Putamen (tissue), 1 donor: ENCODE results near the gene PARP8.
"Not testable (repeated sequence)": the region's sequence is repeated elsewhere in the genome, so short reads cannot be mapped to it uniquely, and the experiment has no call there.

Experiments
- DNase-seq: peaks from one replicate; pipeline ENCODE4 v3.0.0-alpha.2; 2016; ENCODE audit warnings: low spot score

Gene PARP8, protein sequence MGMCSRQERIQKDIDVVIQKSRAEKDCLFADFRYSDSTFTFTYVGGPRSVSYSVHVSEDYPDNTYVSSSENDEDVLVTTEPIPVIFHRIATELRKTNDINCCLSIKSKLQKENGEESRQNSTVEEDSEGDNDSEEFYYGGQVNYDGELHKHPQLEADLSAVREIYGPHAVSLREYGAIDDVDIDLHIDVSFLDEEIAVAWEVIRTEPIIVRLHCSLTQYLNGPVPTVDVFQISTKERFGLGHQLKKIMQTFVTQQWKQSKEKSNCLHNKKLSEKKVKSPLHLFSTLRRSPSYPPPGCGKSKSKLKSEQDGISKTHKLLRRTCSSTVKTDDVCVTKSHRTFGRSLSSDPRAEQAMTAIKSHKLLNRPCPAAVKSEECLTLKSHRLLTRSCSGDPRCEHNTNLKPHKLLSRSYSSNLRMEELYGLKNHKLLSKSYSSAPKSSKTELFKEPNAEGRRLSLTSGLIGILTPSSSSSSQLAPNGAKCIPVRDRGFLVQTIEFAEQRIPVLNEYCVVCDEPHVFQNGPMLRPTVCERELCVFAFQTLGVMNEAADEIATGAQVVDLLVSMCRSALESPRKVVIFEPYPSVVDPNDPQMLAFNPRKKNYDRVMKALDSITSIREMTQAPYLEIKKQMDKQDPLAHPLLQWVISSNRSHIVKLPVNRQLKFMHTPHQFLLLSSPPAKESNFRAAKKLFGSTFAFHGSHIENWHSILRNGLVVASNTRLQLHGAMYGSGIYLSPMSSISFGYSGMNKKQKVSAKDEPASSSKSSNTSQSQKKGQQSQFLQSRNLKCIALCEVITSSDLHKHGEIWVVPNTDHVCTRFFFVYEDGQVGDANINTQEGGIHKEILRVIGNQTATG

GRCh38 chr5:50666261-50667022, at the start of gene PARP8:
Gene PARP8, plus strand, starts transcription at chr5:50666637. Its CDS starts 459 bp downstream, at chr5:50667096.
- DNase-seq = peak; percentile 14

- DNase-seq = no peak
Measured at GRCh38 chr5:50623666-50624065, 42.8 kb upstream of the PARP8 start.

- DNase-seq = not testable (repeated sequence)
Measured at GRCh38 chr5:50634866-50635265, 31.6 kb upstream of the PARP8 start.

DNA sequence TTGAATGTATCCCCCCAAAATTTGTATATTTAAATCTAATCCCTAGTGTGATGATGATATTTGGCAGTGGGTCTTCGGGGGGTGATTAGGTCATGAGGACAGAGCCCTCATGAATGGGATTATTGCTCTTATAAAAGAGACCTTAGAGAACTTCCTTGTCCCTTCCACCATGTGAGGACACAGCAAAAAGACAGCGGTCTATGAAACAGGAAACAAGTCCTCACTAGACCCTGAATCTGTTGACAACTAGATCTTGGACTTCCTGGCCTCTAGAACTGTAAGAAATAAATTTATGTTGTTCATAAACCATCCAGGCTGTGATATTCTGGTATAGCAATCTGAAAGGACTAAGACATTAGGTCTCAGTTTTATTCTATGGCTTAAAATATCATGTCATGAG, 28.9 kb upstream of the PARP8 start:
- not testable (repeated sequence) for DNase-seq

DNA sequence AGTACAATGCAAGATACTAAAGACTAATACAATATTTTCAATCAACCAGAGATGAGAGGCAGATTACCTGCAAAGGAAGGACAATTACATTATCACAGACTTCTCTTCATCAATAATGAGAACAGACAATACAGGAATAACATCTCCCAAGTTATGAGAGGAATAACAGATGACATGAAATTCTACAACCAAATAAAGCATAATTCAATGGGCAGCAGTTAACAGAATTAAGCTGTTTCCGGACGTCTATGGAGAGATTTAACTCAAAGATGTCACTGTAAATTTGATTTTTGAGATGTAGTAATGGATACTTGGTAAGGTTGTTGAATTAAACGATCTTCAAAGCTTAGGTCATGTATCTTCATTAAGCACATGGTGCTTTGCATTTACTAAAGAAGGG, 19.8 kb upstream of the PARP8 start:
- DNase-seq = no peak

DNA sequence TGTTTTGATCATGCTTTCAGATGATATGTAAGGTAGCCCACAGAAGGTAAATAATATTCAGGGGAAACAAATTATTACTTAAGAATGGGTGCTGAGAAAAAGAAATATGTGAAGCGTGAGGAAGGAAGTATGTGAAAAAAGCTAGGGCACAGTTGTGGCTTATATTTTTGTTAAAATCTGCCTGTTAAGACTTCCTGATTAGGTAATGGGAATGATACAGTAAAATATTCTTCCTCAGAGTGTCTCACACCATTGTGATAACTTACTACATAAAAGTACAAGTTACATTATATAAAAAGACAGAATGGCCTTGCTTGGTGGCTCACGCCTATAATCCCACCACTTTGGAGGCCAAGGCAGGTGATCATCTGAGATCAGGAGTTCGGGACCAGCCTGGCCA, 18.7 kb upstream of the PARP8 start:
- no peak for DNase-seq

DNA sequence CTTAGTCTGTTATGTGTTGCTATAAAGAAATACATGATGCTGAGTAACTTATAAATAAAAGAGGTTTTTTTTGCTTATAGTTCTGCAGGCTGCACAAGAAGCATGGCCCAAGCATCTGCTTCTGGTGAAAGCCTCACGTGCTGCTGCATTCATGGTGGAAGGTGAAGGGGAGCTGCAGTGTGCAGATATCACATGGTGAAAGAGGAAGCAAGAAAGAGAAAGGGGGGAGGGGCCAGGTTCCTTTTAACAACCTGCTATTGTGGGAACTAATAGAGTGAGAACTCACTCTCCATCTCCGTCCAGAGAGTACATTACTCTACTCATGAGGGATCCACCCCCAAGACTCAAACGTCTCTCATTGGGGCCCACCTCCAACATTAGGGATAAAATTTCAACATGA, 12.5 kb upstream of the PARP8 start:
- DNase-seq = no peak

GRCh38 chr5:50655067-50655809, 11.2 kb upstream of the PARP8 start:
- no peak for DNase-seq

GRCh38 chr5:50655810-50656205, 10.6 kb upstream of the PARP8 start:
- no peak for DNase-seq

DNA sequence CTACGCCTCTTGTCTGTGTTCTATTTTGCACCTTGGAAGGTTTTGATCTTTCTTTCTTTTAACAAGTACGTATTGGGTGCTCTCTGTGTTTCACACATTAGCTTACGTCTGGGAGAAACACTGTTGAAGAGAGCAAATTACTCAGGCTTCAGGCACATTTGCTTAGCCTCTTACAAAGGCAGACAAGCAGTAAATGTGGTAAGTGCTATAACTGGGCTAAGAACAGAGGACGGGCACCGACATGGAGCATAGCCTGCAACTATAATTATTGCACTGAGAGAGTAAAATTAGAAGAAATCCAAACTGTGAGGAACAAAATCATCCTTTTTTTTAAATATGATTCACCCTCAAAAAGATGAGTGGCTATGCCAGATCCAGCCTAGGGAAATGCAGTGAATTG, 9.4 kb upstream of the PARP8 start:
- no peak for DNase-seq

DNA sequence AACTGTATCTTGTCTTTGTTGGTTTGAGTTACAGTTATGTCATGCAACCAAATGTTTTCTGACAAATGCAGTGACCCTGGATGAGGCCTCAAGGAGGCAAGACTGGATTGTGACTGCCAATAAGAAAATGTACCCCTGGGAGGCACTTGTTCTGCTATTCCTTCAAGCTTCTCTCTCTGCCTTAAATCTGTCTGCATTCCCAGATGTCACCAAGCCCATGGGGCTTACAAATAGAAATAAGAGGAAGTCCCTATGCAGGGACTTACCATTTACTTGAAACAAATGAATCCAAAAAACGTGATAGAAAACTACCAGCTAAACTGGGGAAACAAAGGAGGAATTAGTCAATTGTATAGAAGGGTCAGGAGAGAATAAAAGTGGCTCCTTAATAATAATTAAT, 8.2 kb upstream of the PARP8 start:
- no peak for DNase-seq

GRCh38 chr5:50663636-50664035, 2.8 kb upstream of the PARP8 start:
- DNase-seq = peak; percentile 7

GRCh38 chr5:50665091-50665490, 1.3 kb upstream of the PARP8 start:
- no peak for DNase-seq

- DNase-seq = not testable (repeated sequence)
Measured at GRCh38 chr5:50665761-50666202, 655 bp upstream of the PARP8 start.

DNA sequence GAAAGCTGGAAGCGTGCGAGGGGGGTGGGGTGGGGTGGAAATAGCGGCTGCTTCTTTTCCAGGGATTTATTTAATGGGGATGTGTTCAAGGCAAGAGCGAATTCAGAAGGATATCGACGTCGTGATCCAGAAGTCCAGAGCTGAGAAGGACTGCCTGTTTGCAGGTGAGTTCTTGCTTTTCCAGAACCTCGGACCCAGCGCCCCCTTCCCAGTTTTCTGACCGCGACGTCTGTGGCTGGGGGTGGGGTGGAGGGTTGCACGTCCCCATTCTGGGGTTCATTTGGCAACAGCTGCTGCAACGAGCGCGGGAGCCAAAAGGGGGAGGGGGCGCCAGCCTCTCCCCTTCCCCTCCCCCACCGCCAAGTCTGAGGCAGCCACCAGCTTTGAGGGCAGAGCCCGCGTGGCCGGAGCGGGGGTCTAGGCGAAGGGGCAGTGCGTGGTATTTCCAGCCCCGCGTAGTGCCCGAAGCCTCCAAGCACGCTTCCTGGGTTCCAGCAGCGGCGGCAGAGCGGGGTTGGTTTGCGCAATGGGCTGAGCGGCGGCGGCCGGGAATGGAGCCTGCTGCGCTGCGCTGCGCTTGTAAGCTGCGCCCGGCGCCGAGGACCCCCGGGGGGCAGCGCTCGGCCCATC, 701 bp downstream of the PARP8 start:
- DNase-seq = peak; percentile 11

DNA sequence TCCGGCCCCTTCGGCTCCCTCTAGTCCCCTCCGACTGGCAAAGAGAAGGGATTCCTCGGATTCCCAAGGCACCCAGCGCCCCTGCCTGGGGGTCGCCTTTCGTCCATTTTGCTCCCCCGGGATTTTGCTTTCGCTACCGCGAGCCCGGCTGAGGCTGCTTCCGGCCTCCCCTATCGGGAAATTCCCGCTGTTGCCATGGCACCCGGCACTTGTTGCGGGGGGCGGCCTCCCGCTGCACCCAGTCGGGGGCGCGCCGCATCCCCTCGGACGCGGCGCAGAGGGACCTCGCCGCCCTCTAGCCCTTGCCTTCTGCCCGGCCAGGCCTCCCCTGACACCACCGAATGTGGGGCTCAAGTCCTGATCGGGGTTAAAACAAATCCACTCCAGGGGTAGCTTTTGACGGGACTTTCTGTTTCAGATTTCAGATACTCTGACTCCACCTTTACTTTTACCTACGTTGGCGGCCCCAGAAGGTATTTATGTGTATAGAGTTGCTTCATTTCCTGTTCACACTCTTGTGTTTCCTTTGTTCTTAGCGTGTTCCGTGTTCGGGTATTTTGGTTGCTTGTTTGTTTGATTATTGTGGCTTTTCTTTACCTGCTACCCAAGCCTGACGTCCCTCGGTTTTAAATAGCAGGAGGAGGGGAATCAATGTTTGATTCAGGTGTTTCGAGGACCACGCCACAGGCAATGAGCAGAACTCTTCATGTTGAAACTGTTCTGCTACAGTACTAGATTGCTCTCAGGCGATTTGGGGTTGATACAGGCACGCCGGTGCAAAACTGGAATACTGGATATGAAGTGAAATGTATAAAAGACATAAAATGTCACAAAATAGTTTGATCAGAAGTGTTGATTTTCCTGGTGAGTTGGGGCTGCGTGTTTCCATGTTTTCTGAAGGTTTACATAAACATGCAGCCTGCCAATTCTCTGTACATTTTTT, 1.5 kb downstream of the PARP8 start:
- DNase-seq = no peak

DNA sequence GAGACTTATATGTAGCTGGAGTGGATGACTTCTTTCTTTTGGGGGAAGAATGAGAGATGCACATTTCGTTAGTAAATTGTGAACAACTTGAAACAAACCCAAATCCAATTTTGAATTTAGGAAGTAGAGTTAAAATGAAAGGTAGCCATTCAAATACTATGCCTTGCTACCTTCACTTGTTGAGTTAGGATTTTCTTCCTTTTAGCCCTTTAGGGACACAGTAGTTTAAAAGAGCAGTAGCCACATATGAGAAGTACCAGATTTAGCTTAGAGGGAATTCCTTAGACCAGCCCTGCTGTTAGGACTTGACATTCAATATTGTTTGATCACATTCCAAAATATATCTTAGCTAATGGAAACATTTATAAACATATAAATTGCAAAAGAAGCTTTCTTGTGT, 2.2 kb downstream of the PARP8 start:
- DNase-seq = not testable (repeated sequence)

DNA sequence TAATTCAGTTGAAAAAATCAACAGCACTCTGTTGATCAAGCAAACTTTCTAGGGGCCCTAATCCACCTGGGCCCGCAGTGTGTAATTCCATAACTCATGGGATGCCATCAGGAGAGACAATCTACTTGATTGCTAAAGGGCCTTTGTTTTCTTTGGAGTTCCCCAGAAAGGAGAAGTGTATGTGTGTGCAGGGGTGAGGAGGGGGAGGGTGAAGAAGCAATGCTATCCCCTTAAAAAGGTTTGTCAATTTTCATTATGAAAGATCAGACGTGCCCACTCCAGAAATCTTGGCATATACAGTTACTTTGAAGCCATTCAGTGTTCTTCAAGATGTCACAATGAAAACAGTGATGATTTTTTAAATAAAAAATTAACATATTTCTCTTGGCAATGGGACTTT, 6.2 kb downstream of the PARP8 start:
- DNase-seq = no peak

DNA sequence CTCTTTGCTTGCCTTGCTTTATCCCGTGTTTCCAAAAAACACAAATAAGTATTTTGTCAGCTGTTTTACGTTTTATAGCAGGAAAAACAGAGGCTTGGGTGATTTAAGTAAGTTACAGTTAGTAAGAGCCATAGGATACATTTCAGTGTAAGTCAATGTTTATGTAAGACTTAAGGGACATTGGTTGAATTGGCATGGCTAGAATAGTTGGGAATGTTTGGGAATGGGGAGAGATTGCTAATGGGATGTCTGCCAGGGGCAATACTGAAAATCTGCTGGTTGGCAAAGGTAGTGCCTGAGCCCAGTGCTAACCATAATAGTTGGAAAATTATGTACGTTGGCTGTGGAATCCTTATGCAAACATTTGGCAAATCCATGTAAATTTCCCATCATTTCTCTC, 7.0 kb downstream of the PARP8 start:
- DNase-seq = not testable (repeated sequence)

DNA sequence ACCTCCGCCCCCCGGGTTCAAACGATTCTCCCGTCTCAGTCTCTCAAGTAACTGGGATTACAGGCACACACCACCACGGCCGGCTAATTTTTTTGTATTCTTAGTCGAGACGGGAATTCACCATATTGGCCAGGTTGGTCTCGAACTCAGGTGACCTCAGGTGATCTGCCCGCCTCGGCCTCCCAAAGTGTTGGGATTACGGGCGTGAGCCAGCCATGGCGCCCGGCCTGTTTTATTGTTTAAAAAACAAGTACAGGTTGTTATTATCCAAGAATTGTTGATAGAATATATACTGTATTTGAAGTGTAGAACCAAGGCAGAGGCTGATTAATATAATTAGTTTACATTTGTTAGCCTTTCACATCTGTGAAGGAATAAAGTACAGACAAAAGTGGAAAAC, 8.9 kb downstream of the PARP8 start:
- DNase-seq = no peak
